Fibroblast of skin of abdomen (primary cell): ENCODE data around the gene RAB4A.
"Not testable (repeated sequence)": the region's sequence is repeated elsewhere in the genome, so short reads cannot be mapped to it uniquely, and the experiment has no call there.

Source experiments
- DNase-seq: peaks from one replicate; pipeline ENCODE4 v3.0.0-alpha.2; 2013

The RAB4A gene

DNA sequence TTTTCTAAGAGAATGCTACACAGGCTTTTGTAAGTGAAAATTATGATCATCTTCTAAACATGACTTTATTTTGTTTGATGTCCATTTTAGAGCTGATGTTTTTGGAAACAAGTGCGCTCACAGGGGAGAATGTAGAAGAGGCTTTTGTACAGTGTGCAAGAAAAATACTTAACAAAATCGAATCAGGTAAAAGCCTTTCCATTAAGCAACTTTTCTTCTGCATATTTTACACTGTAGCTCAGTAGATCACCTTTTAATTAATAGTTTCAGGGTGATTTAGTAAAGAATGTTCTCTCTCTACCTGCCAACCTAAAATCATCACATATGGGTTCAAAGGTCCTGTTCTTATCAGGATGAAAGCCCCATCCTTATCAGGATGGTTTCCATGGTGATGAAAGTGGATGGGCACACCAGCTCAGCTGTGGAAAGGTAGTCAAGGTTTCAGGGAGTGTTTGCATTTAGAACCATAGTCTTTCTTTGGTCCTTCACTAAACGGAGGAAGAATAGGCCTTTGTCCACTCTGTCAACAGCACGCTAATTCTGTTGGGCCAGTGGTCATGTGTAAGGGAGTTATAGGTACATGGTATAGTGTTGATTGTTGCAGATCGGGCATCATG is 28.1 kb downstream of the RAB4A start:
- DNase-seq = no peak

DNA sequence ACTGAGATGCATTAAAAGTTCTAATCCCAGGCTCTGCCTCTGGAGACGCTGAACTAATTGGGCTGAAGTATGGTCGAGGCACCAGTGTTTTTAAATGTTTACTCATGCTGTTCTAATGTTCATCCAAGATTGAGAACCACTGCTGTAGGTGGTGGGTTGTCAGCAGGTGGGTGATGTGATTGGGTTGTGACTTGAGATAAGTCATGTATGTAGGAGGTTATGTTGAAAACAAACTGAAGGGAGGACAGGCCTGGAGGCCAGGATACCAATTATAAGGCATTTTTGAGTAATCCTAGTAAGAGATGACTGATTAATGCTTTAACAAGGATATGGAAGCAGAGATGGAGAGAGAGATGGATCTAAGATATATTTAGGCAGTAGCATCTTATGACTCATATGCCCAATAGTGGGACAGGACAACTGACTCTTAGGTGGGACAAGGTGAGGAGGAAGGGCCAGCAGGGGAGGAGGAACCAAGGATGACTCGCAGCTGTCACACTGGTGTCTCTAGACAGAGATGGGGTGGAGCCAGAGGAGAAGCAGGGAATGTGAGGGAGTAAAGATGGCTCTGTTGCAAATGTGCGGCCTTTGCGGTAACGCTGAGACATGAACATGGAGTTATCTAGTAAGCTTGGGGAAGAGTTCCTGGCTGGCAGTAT is 29.3 kb downstream of the RAB4A start:
- no peak for DNase-seq

DNA sequence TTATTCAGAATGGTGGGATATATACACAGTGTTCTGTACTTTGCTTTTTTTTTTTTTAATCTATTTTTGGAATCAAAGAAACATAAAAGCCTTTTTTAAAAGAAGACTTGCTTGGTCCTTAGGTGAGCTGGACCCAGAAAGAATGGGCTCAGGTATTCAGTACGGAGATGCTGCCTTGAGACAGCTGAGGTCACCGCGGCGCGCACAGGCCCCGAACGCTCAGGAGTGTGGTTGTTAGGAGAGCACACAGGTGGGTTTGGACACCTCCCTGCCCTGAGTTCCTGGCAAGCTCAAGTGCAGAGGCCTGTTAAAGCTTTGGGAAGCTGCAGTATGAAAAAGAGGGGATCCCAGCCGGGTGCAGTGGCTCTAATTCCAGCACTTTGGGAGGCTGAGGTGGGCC is 31.8 kb downstream of the RAB4A start:
- no peak for DNase-seq

DNA sequence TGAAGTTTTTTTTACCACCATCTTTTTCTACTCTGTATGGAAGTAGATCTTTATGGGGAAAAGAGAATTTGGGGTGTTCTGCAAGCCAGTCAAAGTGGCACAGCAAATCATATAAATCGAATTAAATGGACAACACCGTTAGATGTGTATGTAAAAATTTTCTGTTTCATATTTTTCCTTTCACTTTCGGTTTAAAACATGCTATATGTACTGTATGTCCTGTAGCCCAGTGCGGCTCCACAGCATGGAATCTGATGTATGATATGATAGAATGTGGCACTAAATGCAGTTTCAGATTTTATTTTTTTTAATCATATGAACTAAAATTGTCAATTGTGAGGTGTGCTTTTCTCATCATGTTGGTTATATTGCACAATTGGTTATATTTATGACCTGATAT is 32.9 kb downstream of the RAB4A start:
- DNase-seq = no peak

DNA sequence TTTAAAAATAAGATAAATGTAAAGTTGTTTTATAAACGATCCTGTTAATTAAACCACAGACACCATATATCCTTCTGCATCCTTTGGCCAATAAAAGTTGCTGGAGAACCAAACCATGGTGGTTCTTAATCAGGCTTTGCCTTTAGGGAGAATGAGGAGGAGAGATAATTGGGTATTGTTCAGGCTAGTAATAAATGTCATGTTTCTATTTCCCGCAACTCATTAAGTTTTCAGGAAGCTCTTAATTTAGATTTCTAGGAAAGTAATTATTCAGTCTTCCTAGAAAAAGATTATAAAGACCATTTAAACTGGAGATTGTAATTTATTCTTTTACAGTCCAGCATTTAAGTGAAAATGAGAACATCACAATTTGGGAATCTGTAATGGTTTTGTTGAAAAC is 34.5 kb downstream of the RAB4A start:
- DNase-seq = no peak

DNA sequence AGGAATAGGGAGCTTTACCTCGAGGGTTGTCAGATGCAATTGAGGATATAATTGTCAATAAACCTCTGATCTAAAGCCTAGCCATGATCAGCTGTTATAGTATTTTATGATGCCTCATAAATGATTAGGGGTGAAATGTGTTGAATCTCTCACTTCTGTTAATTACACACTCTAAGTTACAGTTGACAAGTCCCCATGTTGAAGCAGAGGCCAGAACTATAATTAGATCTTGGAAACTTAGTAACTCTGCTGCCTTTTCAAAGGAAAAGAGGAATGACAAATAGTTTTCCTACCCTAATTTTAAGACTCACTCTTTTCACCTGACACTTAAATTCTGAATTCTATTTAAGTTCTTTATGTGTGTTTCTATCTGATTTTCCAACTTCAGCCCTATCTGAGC is 38.2 kb downstream of the RAB4A start:
- no peak for DNase-seq

DNA sequence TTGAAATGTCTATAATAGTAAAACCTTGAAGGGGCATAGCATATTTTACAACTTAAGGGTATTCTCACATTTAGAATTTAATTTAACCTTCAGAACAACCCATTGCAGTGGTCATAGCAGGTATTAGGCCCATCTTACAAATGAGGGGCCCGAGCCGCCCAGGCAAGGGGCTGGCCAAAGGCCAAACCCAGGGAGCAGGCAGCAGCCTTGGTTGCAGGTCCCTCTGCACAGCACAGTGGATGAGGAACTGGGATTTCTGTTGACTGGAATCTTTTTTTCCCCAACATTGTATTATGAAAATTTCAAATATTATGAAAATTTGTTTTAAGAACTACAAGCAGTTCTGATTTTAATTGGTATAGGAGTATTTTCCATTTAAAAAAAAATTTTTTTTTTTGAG is 38.8 kb downstream of the RAB4A start:
- DNase-seq = no peak

DNA sequence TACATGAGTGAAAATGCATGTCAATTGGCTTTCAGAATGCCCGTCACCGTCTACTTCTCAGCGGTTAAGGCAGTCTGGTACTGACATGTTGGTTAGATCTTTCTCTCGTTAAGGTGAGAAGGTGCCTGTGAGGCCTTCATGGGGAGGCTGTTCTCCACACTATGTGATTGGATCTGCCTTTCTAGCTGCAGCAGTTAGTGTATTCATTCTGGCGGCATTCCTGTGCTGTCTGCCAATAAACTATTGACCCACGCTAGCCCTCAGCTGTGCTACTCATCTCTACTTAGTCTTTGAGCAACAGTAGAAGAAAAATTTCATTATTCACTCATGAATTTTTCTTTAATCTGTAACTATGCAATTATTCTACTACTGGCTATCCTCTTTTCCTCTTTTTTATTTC is 39.9 kb downstream of the RAB4A start:
- DNase-seq = no peak

DNA sequence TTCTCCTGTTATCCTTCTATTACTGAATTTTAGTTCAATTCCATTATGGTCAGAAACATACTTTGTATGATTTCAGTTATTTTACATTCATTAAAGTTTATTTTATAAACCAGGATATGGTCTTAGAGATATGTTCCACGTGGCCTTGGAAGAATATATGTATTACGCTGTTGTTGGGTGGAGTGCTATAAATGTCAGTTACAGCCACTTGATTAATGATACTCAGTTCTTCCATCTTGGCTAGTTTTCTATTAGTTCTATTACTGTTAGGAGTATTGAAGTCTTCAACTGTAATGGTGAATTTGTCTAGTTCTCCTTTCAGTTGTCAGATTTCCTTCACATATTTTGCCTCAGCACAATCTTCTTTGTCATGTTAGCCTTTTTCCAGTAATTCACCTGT is 45.3 kb downstream of the RAB4A start:
- DNase-seq = no peak

DNA sequence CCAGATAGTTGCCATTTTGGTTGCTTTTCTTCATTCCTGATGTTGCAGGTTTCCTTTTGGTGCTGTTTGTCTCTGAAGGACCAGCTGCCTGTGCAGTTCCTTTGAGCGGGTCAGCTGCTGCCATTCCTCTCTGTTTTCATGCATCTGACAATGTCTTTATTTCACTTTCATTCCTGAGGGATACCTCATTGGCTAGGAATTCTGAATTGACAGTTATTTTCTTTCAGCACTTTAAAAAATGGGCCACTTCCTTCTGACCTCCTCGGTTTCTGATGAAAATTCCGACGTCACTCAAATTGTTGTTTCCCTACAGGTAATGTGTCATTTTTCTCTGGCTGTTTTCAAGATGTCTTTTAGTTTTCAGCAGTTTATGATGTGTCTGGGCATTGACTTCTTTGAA is 47.1 kb downstream of the RAB4A start:
- peak; percentile 47 for DNase-seq

DNA sequence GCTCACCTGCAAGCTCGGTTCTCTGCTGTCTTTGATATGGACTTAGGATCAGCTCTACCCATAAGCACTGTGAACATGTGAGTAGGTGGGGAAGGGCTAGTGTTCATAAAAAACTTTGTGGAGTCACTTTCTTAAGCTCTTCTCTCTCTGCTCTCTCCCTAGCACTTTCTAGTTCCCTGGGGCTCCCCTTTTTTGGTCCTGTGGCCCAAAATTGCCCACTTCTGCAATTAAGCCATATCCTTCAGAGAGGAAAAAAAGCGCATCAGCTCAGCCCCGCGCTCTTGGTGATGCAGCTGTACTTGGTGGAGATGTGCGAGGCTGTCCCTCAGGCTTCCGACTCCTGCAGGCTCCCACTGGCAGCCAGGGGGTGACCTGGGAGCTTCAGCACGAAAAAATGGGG is 48.6 kb downstream of the RAB4A start:
- DNase-seq = no peak

DNA sequence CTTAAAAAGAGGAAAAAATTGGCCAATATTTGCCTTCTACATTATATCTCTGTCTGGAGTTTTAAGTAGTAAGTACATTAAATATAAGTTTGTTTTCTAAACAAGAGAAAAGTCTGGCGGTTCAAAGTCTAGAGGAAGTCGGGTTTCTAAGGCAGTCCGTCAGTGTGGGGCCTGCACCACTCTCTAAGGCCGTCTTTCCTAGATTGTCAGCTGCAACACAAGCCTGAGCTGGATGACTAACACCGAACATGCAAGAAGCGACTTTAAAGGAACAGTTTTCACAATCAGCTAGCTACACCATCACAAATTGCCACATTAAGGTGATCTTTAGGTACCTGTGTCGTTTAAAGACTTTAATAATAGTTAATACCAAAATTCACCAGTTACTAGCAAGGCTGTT is 52.3 kb downstream of the RAB4A start:
- no peak for DNase-seq

DNA sequence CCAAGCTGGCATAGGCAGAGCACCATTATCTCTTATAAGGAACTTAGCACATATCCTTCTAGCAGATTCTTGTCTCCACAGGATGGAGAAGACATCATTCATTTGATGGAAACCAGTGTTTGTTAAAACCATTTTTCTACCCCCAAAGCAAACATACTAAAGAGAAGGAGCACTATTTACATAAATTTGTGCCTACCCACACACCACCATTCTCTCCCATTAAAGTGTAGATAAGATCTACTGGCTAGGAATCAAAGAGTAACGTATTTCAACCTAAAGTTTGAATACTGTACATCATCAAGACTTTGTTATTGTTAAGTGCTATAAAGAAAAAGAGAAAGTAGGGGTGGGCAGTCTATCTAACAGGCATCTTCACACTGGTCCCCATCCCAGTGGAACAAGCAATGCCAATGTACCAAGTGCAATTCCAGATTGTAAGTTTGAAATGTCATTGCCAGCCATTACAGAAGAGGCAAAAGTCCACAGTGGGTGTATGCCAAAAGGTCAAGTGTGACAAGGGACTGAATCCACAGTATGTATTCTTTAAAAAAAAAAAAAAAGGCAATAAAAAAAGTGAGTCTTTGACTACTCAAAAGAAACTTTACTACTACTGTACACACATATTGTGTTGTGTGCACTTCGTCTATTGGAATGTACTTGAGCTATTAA is 53.1 kb downstream of the RAB4A start:
- DNase-seq = no peak

DNA sequence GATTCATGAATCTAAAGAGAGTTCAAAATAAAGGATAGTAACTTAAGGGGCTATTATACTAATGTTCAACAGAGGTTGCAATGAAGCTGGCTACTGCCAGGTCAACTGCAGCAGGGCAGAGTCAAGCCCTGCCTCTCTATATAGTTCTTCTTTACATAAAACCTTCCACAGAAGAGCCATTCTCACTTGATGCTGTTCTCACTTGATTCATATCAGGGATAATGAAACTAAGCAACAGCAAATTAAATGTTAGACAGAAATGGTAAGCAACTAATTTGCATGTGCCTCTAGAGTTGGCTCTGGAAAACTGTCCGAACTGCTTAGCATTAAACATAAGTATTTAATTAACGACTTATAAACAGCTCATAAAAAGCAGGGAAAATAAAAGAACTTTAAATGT is 54.5 kb downstream of the RAB4A start:
- DNase-seq = no peak

DNA sequence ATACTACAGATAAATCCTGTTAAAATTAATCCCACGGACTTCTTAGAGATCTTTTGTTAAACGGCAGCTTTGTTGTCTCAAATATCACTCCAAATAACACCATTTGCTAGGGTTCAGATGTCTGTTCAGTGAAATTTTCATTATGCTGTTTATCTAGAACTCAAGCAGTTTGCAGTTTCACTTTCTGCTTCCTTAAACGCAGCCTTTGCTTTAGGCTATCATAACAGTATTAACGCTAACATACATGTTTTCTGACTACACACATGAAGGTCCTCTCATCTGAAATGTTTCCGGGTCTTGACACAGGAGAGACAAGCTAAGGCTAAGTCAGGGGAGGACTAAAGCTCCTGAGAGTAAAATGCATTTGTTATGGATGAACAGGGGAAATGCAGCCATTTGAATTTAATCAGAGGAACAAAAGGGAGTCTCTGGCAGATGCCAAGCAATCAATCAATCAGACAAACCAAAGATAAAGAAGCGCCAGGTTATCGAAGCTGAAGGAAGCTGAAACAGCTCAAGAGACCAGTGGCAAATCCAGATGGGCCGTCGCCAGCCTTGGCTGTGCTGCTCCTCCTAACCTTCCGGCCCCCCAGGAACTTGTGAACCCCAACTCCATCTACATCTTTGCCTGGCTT is 55.1 kb downstream of the RAB4A start:
- no peak for DNase-seq

DNA sequence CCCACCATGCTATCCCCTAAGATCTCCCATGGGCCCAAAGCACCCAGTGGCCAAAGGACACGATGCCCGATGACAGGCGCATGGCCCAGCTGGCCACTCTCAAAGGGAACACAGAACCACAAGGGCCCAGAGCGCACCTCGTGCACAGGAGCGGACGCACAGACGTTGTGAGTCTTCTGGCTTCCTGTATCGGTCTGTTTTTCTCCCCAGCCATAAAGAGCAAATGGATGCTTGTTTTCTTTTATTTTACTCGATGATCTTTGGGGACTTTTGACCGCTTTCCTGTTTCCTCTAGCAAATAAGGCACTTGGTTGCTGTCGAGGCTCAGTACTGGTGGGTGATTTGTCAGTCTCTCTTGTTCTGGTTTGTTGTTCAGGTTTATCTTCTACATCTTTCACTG is 55.7 kb downstream of the RAB4A start:
- no peak for DNase-seq

DNA sequence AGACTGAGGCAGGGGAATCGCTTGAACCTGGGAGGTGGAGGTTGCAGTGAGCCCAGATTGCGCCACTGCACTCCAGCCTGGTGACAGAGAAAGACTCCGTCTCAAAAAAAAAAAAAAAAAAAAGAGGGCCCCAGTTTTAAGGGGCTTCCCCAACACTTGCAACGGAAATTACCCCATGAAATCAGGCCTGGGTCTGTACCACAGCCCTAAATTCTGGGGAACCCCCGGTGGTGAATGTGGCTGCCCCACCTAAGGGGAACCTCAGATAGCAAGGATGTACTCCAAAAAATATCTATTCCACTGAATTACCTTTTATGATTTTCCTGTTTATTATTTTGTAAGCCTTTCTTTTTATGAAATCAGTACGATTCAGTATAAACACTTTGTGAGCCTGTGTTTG is 56.9 kb downstream of the RAB4A start:
- DNase-seq = not testable (repeated sequence)

DNA sequence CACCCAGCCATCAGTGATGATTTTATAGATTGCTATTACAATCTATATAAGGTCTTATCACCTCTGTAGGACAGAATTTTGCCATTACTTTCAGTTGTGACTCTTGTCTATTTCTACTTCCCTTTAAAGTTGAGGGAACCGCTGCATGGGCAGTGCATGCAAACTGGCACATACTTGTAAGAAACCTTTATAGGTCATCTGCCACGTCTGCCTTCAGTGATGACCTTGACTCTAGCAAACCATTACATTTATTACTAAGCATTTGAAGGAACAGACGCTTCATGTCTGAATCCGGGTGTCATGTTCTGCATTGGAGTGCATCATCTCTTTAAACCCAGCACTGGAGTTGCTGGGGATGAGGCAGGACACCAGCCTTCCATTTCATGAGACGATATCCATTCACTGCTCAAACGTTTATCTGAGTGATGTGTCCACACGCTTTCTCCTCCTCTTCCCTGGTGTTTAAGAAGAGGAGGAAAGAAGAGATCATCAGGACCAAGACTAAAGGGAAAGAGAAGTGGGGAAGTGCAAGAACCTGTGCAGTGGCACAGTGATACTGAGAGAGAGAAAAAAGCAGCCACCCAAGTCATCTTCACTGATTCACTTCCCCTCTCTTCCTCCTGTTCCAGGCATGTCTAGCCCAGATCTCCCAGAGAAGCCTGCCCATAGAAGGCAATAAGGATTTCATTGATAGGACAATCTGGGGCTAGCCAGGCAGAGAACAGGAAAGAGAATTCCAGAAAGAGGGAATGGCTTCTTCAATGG is 57.9 kb downstream of the RAB4A start:
- no peak for DNase-seq

DNA sequence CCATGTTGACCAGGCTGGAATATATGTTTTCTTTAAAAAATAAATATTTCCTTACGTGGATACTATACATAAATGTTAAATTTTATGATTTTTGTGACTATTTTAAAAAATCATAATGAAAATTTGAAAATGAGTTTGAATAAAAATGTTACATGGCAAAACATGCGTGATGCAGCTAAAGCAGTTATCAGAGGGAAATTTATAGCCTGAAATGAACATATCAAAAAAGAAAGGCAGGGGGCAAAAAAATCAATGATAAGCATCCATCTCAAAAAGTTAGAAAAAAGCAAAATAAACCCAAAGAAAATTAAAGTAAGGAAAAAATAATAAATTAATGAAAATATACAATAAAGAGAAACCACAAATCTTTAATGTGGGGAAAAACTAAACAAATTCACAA is 63.4 kb downstream of the RAB4A start:
- no peak for DNase-seq

DNA sequence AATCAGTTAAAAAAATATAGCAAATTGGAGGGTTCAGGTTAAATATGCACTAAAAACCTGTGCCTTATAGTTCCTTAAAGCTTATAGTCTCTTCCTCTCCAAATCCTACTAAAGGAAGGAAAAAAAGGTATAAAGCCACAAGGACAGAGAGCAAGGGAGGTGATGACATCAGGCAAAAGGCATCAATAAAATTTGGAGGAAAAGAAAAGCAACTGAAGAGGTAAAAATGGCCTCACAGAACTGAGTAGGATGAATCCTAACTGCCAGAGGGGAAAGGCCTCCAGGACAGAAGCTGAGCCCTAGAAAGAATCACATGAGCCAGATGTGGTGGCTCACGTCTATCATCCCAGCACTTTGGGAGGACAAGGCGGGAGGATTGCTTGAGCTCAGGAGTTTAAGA is 63.8 kb downstream of the RAB4A start:
- DNase-seq = no peak

DNA sequence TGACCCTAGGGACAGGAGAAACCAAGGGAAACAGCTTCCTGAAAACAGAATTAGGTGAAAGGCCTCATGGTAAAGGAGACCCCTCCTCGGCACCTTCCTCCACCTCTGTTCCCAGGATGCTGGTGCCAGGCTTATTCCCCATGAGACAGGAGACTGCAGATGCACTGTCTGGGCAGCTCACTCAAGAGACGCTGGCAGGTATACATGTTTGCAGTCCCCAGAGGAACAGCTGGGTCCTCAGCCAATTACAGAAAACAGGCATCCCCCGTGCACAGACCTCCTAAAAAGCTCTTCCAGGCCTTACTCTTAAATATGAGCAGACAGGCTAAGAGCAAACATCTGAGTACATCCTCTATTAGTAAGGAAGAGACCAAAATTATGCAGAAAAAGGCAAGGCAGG is 65.4 kb downstream of the RAB4A start:
- no peak for DNase-seq

DNA sequence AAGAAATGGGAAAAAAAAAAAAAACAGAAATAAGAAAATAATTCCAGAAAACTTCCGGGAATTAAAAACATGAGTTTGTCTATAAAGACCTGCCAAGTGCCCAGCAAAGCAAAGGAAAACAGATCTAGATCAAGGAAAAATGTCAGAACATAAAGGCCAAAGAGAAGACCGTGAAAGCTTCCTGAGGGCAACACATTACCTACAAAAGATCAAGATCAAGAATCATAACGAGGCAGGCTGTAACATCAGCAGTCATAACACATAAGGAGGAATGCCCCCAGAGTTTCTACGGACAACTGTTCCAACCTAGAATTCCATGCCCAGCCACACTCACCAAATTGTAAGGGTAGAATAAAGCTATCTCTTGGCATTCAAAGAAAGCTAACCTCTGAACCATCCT is 68.2 kb downstream of the RAB4A start:
- no peak for DNase-seq

DNA sequence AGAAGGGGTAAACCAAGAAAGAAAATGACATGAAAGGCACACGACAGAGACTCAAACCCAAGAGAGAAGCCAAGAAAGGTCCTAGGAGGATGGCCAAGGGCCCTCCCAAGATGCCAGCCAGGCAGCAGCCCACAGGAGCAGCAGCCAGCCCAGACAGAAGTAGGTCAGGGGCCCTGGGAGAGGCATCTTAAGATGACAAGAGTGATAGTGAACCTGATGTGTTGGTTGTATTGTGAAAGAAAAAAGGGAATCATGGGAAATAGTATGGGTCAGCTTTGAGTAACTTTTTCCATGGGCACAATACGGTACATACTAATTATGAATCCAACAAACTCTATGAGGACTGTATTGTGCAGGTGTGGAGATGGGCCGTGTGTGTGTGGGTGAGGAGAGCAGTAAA is 68.6 kb downstream of the RAB4A start:
- DNase-seq = no peak
